Measurements from ENCODE around the gene COL9A3. TPM values are rescaled to one million over a fixed set of nuclear protein-coding genes. Genes with fewer than 3 reads are reported as not detected.

Gene COL9A3
- total and polyA plus RNA-seq, 2 experiments from 2014 or later: 23.9 to 68.1 TPM

- no peak for TF ChIP-seq EZH2phosphoT487 (IDR thresholded peaks at IDR 0.05; ENCODE audit: low read depth, severe bottlenecking, unreplicated experiment)
- no peak for TF ChIP-seq EZH2 (IDR thresholded peaks at IDR 0.05; ENCODE audit: borderline replicate concordance)
- TF ChIP-seq CTCF (IDR thresholded peaks at IDR 0.05; ENCODE audit: poor library complexity): no peak
Measured at GRCh38 chr20:62779417-62779685, 37.5 kb upstream of the COL9A3 start.

GRCh38 chr20:62780204-62780603 lies 36.6 kb upstream of the COL9A3 start:
- TF ChIP-seq EZH2phosphoT487 (IDR thresholded peaks at IDR 0.05; ENCODE audit: low read depth, severe bottlenecking, unreplicated experiment) (no peak), EZH2 (IDR thresholded peaks at IDR 0.05; ENCODE audit: borderline replicate concordance) (no peak), CTCF (IDR thresholded peaks at IDR 0.05; ENCODE audit: poor library complexity) (no peak)
- no peak for DNase-seq (ENCODE audit: low spot score)
- no peak overlapping the region for H3K4me2 ChIP-seq
- H2AFZ ChIP-seq: no peak overlapping the region
- H3K27me3 ChIP-seq: no peaks in the 10 kb centered on the region
- WGBS (ENCODE audit: low lambda C conversion rate, missing lambda C conversion rate): 89% methylated on average over 20 of the region's 20 CpGs
- no peaks in the 10 kb centered on the region for H3K9me2 ChIP-seq (replicated peaks; ENCODE audit: insufficient read depth)
- no peak overlapping the region for H3K4me3 ChIP-seq
- H4K20me1 ChIP-seq (ENCODE audit: insufficient read depth, poor library complexity, severe bottlenecking): no peaks in the 10 kb centered on the region
- no peaks in the 10 kb centered on the region for H3K4me1 ChIP-seq (ENCODE audit: insufficient read depth)
- no peaks in the 10 kb centered on the region for H3K79me2 ChIP-seq
- no peaks in the 10 kb centered on the region for H3K9me3 ChIP-seq (ENCODE audit: low read depth)
- no peak overlapping the region for H3K27ac ChIP-seq
- H3K36me3 ChIP-seq (replicated peaks; ENCODE audit: insufficient read depth, low read depth): no peaks in the 10 kb centered on the region

More at GRCh38 chr20:62779417-62779685, 37.5 kb upstream of the COL9A3 start:
- Histone ChIP-seq H3K27me3 (no peaks in the 10 kb centered on the region), H3K9me3 (ENCODE audit: low read depth) (no peaks in the 10 kb centered on the region), H4K20me1 (ENCODE audit: insufficient read depth, poor library complexity, severe bottlenecking) (no peaks in the 10 kb centered on the region), H2AFZ (no peak overlapping the region), H3K79me2 (no peaks in the 10 kb centered on the region), H3K4me2 (no peak overlapping the region), H3K4me1 (ENCODE audit: insufficient read depth) (no peaks in the 10 kb centered on the region), H3K27ac (no peak overlapping the region), H3K4me3 (no peak overlapping the region), H3K36me3 (replicated peaks; ENCODE audit: insufficient read depth, low read depth) (no peaks in the 10 kb centered on the region), H3K9me2 (replicated peaks; ENCODE audit: insufficient read depth) (no peaks in the 10 kb centered on the region)
- WGBS (ENCODE audit: low lambda C conversion rate, missing lambda C conversion rate): 93% methylated on average over 7 of the region's 7 CpGs
- no peak for DNase-seq (ENCODE audit: low spot score)

GRCh38 chr20:62780696-62781095 lies 36.2 kb upstream of the COL9A3 start:
- Histone ChIP-seq H3K27ac (no peak overlapping the region), H2AFZ (no peak overlapping the region), H3K79me2 (no peaks in the 10 kb centered on the region), H3K9me2 (replicated peaks; ENCODE audit: insufficient read depth) (no peaks in the 10 kb centered on the region), H4K20me1 (ENCODE audit: insufficient read depth, poor library complexity, severe bottlenecking) (no peaks in the 10 kb centered on the region), H3K9me3 (ENCODE audit: low read depth) (no peaks in the 10 kb centered on the region), H3K36me3 (replicated peaks; ENCODE audit: insufficient read depth, low read depth) (no peaks in the 10 kb centered on the region), H3K4me1 (ENCODE audit: insufficient read depth) (peaks cover under 1% of the 10 kb centered on the region), H3K27me3 (no peaks in the 10 kb centered on the region), H3K4me3 (no peak overlapping the region), H3K4me2 (no peak overlapping the region)
- WGBS (ENCODE audit: low lambda C conversion rate, missing lambda C conversion rate): 88% methylated on average over 17 of the region's 17 CpGs
- DNase-seq (ENCODE audit: low spot score): no peak
- TF ChIP-seq CTCF (IDR thresholded peaks at IDR 0.05; ENCODE audit: poor library complexity) (no peak), EZH2phosphoT487 (IDR thresholded peaks at IDR 0.05; ENCODE audit: low read depth, severe bottlenecking, unreplicated experiment) (no peak), EZH2 (IDR thresholded peaks at IDR 0.05; ENCODE audit: borderline replicate concordance) (no peak)

Measured in hepatocyte (in vitro differentiated cells).